ENCODE data around the gene PKDCC. TPM values are rescaled to one million over a fixed set of nuclear protein-coding genes. Genes with fewer than 3 reads are reported as not detected.

Gene PKDCC
- total and polyA plus RNA-seq, 10 of the 15 experiments (the other 5 are each of a cell fraction or from before 2014, with no cell fraction given), result 0.13 to 10.2 (median 2.3) TPM

DNA sequence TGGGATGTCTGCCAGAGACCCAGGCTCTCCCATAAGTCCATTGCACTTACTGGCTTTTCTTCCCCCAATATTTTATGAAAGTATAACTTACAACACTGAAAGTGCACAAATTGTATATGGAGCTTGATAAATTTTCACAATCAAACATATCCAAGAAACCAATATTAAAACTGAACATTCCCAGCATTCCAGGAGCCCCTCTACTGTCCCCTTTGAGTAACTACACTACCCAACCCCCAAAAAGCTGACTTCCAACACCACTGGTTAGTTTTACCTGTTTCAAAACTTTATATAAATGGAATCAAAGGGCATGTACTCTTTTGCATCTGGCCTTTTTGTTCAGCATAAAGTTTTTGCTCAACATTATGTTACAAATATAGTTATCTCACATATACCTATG, 35.2 kb upstream of the PKDCC start (continued):
- TF ChIP-seq FOXM1 (IDR thresholded peaks at IDR 0.05; ENCODE audit: low read depth, low read length), result no peak

DNA sequence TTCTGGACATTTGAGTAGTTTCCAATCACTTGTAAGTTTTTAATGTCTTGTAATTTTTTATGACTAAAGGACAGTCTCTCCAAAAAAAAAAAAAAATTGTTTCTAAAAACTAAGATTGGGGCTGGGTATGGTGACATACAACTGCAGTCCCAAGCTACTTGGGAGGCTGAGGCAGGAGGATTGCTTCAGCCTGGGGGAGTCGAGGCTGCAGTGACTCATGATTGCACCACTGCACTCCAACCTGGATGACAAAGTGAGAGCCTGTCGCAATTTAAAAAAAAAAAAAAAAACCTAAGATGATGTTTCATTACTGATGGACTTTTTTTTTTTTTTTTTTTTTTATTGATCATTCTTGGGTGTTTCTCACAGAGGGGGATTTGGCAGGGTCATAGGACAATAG, 34.4 kb upstream of the PKDCC start:
- Histone ChIP-seq H3K9me3 (replicated peaks; ENCODE audit: control insufficient read depth, insufficient read depth, low read length) (no peaks in the 10 kb centered on the region), H3K4me2 (ENCODE audit: control insufficient read depth, insufficient read depth) (no peak overlapping the region), H3K36me3 (ENCODE audit: control insufficient read depth in 2 of 2, insufficient read depth in 2 of 2, low read length in 1 of 2) (no peaks in the 10 kb centered on the region), H4K20me1 (ENCODE audit: control insufficient read depth, insufficient read depth) (no peaks in the 10 kb centered on the region), H3K27ac (ENCODE audit: control insufficient read depth, insufficient read depth) (no peak overlapping the region), H3K27me3 (replicated peaks in 1 of 2; ENCODE audit: control insufficient read depth in 2 of 2, insufficient read depth in 2 of 2, low read length in 1 of 2) (no peaks in the 10 kb centered on the region), H3K4me1 (ENCODE audit: control insufficient read depth, insufficient read depth, low read length) (peaks cover 16% of the 10 kb centered on the region), H2AFZ (ENCODE audit: control insufficient read depth, low read depth, low read length) (no peak overlapping the region), H3K4me3 (no peak overlapping the region), H3K79me2 (ENCODE audit: control insufficient read depth, insufficient read depth, low read length) (no peaks in the 10 kb centered on the region), H3K9ac (ENCODE audit: control insufficient read depth, insufficient read depth, low read length) (no peak overlapping the region)
- FAIRE-seq (no peak), DNase-seq (ENCODE audit: low read depth, low spot score) (no peak), ATAC-seq (no peak)
- ChIA-PET POLR2A (no interaction called here), SMC1A (ENCODE audit: uncharacterized antibody, unreplicated experiment) (no interaction called here), CTCF (no interaction called here), RAD21 (ENCODE audit: unreplicated experiment) (no interaction called here)
- in situ Hi-C loops (cut with MboI), result no loop called here
- 69% methylated on average over 2 of the region's 2 CpGs for WGBS (ENCODE audit: insufficient coverage, insufficient replicate concordance, low lambda C conversion rate, missing lambda C conversion rate)
- intact Hi-C loops (cut with micrococcal nuclease; ENCODE audit: unreplicated experiment), result no loop called here
- BruUV-seq (replicated peaks), result no TSS peak
- TF ChIP-seq ZNF384 (IDR thresholded peaks at IDR 0.05; ENCODE audit: borderline replicate concordance, low read depth, low read length) (no peak), HDGF (IDR thresholded peaks at IDR 0.05) (no peak), FOXK2 (IDR thresholded peaks at IDR 0.05) (no peak), ZNF24 (IDR thresholded peaks at IDR 0.05) (no peak), BHLHE40 (IDR thresholded peaks at IDR 0.05; ENCODE audit: borderline replicate concordance in 1 of 2, low read depth in 2 of 2, low read length in 1 of 2) (no peak), ZZZ3 (IDR thresholded peaks at IDR 0.05; ENCODE audit: control insufficient read depth, insufficient read length, low read depth) (no peak), YY1 (IDR thresholded peaks at IDR 0.05; ENCODE audit: low read depth, low read length) (no peak), NR2C2 (IDR thresholded peaks at IDR 0.05; ENCODE audit: borderline replicate concordance, control insufficient read depth, insufficient read length, low read depth) (no peak), RCOR1 (conservative IDR thresholded peaks at IDR 0.05; ENCODE audit: low read depth, low read length) (no peak), MEF2B (IDR thresholded peaks at IDR 0.05; ENCODE audit: partially characterized antibody, poor library complexity, severe bottlenecking) (no peak), NFXL1 (IDR thresholded peaks at IDR 0.05; ENCODE audit: borderline replicate concordance) (no peak), ZNF217 (IDR thresholded peaks at IDR 0.05) (no peak), WRNIP1 (IDR thresholded peaks at IDR 0.05; ENCODE audit: borderline replicate concordance, low read depth, low read length) (no peak)
- TF ChIP-seq, protein P1, sequence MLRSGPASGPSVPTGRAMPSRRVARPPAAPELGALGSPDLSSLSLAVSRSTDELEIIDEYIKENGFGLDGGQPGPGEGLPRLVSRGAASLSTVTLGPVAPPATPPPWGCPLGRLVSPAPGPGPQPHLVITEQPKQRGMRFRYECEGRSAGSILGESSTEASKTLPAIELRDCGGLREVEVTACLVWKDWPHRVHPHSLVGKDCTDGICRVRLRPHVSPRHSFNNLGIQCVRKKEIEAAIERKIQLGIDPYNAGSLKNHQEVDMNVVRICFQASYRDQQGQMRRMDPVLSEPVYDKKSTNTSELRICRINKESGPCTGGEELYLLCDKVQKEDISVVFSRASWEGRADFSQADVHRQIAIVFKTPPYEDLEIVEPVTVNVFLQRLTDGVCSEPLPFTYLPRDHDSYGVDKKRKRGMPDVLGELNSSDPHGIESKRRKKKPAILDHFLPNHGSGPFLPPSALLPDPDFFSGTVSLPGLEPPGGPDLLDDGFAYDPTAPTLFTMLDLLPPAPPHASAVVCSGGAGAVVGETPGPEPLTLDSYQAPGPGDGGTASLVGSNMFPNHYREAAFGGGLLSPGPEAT (IDR thresholded peaks at IDR 0.05; ENCODE audit: low read depth), result no peak
- TF ChIP-seq, protein P2, sequence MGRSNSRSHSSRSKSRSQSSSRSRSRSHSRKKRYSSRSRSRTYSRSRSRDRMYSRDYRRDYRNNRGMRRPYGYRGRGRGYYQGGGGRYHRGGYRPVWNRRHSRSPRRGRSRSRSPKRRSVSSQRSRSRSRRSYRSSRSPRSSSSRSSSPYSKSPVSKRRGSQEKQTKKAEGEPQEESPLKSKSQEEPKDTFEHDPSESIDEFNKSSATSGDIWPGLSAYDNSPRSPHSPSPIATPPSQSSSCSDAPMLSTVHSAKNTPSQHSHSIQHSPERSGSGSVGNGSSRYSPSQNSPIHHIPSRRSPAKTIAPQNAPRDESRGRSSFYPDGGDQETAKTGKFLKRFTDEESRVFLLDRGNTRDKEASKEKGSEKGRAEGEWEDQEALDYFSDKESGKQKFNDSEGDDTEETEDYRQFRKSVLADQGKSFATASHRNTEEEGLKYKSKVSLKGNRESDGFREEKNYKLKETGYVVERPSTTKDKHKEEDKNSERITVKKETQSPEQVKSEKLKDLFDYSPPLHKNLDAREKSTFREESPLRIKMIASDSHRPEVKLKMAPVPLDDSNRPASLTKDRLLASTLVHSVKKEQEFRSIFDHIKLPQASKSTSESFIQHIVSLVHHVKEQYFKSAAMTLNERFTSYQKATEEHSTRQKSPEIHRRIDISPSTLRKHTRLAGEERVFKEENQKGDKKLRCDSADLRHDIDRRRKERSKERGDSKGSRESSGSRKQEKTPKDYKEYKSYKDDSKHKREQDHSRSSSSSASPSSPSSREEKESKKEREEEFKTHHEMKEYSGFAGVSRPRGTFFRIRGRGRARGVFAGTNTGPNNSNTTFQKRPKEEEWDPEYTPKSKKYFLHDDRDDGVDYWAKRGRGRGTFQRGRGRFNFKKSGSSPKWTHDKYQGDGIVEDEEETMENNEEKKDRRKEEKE (IDR thresholded peaks at IDR 0.05), result no peak
- TF ChIP-seq, protein P3, sequence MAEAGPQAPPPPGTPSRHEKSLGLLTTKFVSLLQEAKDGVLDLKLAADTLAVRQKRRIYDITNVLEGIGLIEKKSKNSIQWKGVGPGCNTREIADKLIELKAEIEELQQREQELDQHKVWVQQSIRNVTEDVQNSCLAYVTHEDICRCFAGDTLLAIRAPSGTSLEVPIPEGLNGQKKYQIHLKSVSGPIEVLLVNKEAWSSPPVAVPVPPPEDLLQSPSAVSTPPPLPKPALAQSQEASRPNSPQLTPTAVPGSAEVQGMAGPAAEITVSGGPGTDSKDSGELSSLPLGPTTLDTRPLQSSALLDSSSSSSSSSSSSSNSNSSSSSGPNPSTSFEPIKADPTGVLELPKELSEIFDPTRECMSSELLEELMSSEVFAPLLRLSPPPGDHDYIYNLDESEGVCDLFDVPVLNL (IDR thresholded peaks at IDR 0.05; ENCODE audit: low read depth, low read length), result no peak
- TF ChIP-seq, protein P4, sequence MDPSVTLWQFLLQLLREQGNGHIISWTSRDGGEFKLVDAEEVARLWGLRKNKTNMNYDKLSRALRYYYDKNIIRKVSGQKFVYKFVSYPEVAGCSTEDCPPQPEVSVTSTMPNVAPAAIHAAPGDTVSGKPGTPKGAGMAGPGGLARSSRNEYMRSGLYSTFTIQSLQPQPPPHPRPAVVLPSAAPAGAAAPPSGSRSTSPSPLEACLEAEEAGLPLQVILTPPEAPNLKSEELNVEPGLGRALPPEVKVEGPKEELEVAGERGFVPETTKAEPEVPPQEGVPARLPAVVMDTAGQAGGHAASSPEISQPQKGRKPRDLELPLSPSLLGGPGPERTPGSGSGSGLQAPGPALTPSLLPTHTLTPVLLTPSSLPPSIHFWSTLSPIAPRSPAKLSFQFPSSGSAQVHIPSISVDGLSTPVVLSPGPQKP (IDR thresholded peaks at IDR 0.05; ENCODE audit: low read depth, low read length), result no peak
